ENCODE measurements around the gene PSEN2. TPM values are rescaled to one million over a fixed set of nuclear protein-coding genes. Genes with fewer than 3 reads are reported as not detected.

Gene PSEN2
- total and polyA plus RNA-seq, 2 of the 8 experiments (the other 6 are each of a cell fraction or from before 2014, with no cell fraction given): 22.9 to 29.0 TPM

- H3K18ac ChIP-seq (ENCODE audit: extremely low read depth, low read length): no peak overlapping the region
- H2BK5ac ChIP-seq (ENCODE audit: low read depth, low read length): no peak overlapping the region; the same call in 1 of the 2 replicates
- H3K27ac ChIP-seq (ENCODE audit: low read depth, low read length): no peak overlapping the region
- H2BK12ac ChIP-seq (ENCODE audit: low read depth, low read length): peak overlapping the region; percentile 80; the same call in 1 of the 2 replicates
- no peak overlapping the region for H4K5ac ChIP-seq (ENCODE audit: insufficient read length, low read depth, low read length)
- H4K20me1 ChIP-seq (replicated peaks in 1 of 2; ENCODE audit: control insufficient read depth in 1 of 2, insufficient read depth in 2 of 2, low read length in 2 of 2): no peaks in the 10 kb centered on the region
- peak overlapping the region; percentile 80 to 81 for H3K4me2 ChIP-seq (ENCODE audit: insufficient read depth in 1 of 2, low read depth in 2 of 2, low read length in 2 of 2)
- no peak overlapping the region for H3K56ac ChIP-seq (replicated peaks; ENCODE audit: insufficient read length, low read depth, low read length)
- H3K4ac ChIP-seq (replicated peaks; ENCODE audit: insufficient read length, low read depth, low read length): no peak overlapping the region
- H4K91ac ChIP-seq (replicated peaks; ENCODE audit: insufficient read length, low read length): peak overlapping the region; percentile 54
- H3K23ac ChIP-seq (ENCODE audit: insufficient read length): no peak overlapping the region
- H3K79me1 ChIP-seq (ENCODE audit: low read depth, low read length): no peaks in the 10 kb centered on the region; the same call in 1 of the 2 replicates
- H3K27me3 ChIP-seq (replicated peaks in 1 of 4; ENCODE audit: control insufficient read depth in 3 of 4, extremely low read depth in 1 of 4, insufficient read depth in 3 of 4, low read length in 3 of 4): peaks cover 0 to 12% (median 5%) of the 10 kb centered on the region in 4 experiments; a peak in 4 of 7 replicates
- H3K4me3 ChIP-seq (ENCODE audit: extremely low read depth in 1 of 4, insufficient read depth in 2 of 4, low read depth in 3 of 4, low read length in 4 of 4): peak overlapping the region; percentile 50 to 90 (median 54)
- no peaks in the 10 kb centered on the region for H3K9me3 ChIP-seq (ENCODE audit: insufficient read depth in 2 of 2, low read depth in 1 of 2, low read length in 1 of 2)
- H3K9ac ChIP-seq (replicated peaks in 1 of 4; ENCODE audit: extremely low read depth in 1 of 4, low read depth in 3 of 4, low read length in 3 of 4): peak overlapping the region in 3 of 4 experiments; percentile 9 to 64 (median 23); a peak in 3 of 7 replicates
- no peak overlapping the region for H3K14ac ChIP-seq (ENCODE audit: insufficient read length)
- H3K4me1 ChIP-seq (replicated peaks in 1 of 4; ENCODE audit: control insufficient read depth in 3 of 4, insufficient read depth in 4 of 4, low read length in 3 of 4): peaks cover 4 to 14% (median 13%) of the 10 kb centered on the region in 4 experiments
- peaks cover 10% of the 10 kb centered on the region; the same call in 1 of the 2 replicates for H3K23me2 ChIP-seq (ENCODE audit: low read depth, low read length)
- no peak overlapping the region for H4K8ac ChIP-seq (ENCODE audit: extremely low read depth, insufficient read depth, low read length)
- ChIA-PET CTCF (ENCODE audit: partially characterized antibody) (interaction anchor here (0.6 kb wide), 1 partner anchor 197 kb away, joined by 3 read pairs; no protein-coding TSS in a partner anchor), POLR2A (ENCODE audit: partially characterized antibody) (interaction anchor here (0.6 to 1.3 kb wide), 4 partner anchors 12 to 52 kb away, joined by 3 to 4 read pairs (median 3); no protein-coding TSS in a partner anchor)
- DNase-seq (ENCODE audit: low read depth in 1 of 2, low spot score in 2 of 2): no peak
- no peaks in the 10 kb centered on the region for H3K36me3 ChIP-seq (ENCODE audit: control insufficient read depth in 2 of 4, insufficient read depth in 4 of 4, low read length in 3 of 4)
- H2BK15ac ChIP-seq (ENCODE audit: low read length): 0 out of 2 replicates have a peak overlapping the region, but pooled peaks have one; percentile 18
- no peak overlapping the region for H2BK20ac ChIP-seq (ENCODE audit: low read length)
- no peaks in the 10 kb centered on the region for H3K79me2 ChIP-seq (ENCODE audit: control insufficient read depth in 1 of 2, insufficient read depth in 2 of 2, low read length in 2 of 2)
- TF ChIP-seq CTCF (IDR thresholded peaks at IDR 0.05; ENCODE audit: control extremely low read depth in 1 of 3, insufficient read depth in 1 of 3, low read depth in 1 of 3, low read length in 3 of 3) (no peak), ASH2L (IDR thresholded peaks at IDR 0.05; ENCODE audit: low read length) (peak; percentile 10)
- no peak overlapping the region for H2BK120ac ChIP-seq (replicated peaks; ENCODE audit: low read depth, low read length)
- peak overlapping the region; percentile 95; the same call in 1 of the 2 replicates for H2AFZ ChIP-seq (ENCODE audit: low read length)
- H2AK5ac ChIP-seq (ENCODE audit: low read depth, low read length): no peak overlapping the region
- WGBS, 2 experiments (ENCODE audit: extremely low coverage in 1 of 2, insufficient coverage in 1 of 2, insufficient read length in 1 of 2, insufficient replicate concordance in 2 of 2, low coverage in 1 of 2, low lambda C conversion rate in 2 of 2, missing lambda C conversion rate in 1 of 2): 28% methylated on average over 7 of the region's 7 CpGs; no CpG with 5 or more reads in 1 of the 2 experiments
- FAIRE-seq: no peak
These were observed 403 bp upstream of the PSEN2 start for GRCh38 chr1:226870026-226870400.
